Heart left ventricle (tissue), 13 donors: ENCODE measurements around the gene SESN1.

ENCODE experiments used
- CTCF ChIP-seq, 12 donors: fragments of 200-600 bp; sonication (generic) in 4 of 12; IDR thresholded peaks; one replicate each; pipeline versions ENCODE4 v1.5.0 to v1.8.0; 2018 to 2022; ENCODE audit warnings: antibody characterized with exemption in 12 of 12, mild to moderate bottlenecking in 5 of 12
- POLR2A ChIP-seq, 2 donors: fragments of 450-650 bp; IDR thresholded peaks; one replicate each; pipeline ENCODE4 v1.6.1; 2017; ENCODE audit warnings: antibody characterized with exemption in 2 of 2, mild to moderate bottlenecking in 2 of 2, moderate library complexity in 2 of 2
- donor health status: ischemic (EF 13 %, LVEDD 7.1; RV severe dilation, severe dysfunction).
- donor health status: DM: no; HTN: yes; CAD: no.
- donor health status: DM: no; HTN: no; CAD: no.
- donor health status: ischemic (EF 25% LVEDD 6.9; RV normal size, moderate dysfunction).
- donor health status: ischemic (EF 25% LVEDD 5.7; RV mildly dilated, moderate dysfunction).
- donor health status: ischemic (EF 35%, LVEDD 5.7; RV mildly dilated, moderate dysfunction).
- donor health status: nonischemic (EF 11% LVEDD 7.7; RV severe dilation, severe dysfunction).
- donor health status: DM: yes; HTN: yes; CAD: no.
- donor health status: PGD.
- donor health status: ischemic (EF 29% LVEDD 5.4; RV normal size, mild dysfunction).
- donor health status: nonischemic (EF 23%, LVEDD 6.1; RV moderate dilation, normal function).

GRCh38 chr6:108946695-108947094 is 148.0 kb downstream of the SESN1 start:
- TF ChIP-seq CTCF (IDR thresholded peaks at IDR 0.05) (no peak), POLR2A (IDR thresholded peaks at IDR 0.05) (no peak)
